C4-2B (cell line): ENCODE measurements around the gene TRAPPC3.

Source experiments
- H3K27ac ChIP-seq: fragments of 450-650 bp; 2 replicates; pipeline ENCODE4 v1.5.1; 2017
- ZFX ChIP-seq: fragments of 450-650 bp; IDR thresholded peaks from 2 replicates; pipeline ENCODE4 v1.6.1; 2017
- TF ChIP-seq, protein P1 (sequence below): fragments of 450-650 bp; conservative IDR thresholded peaks from 2 replicates; pipeline ENCODE4 v1.5.1; 2017; ENCODE audit warnings: mild to moderate bottlenecking

Gene TRAPPC3

DNA sequence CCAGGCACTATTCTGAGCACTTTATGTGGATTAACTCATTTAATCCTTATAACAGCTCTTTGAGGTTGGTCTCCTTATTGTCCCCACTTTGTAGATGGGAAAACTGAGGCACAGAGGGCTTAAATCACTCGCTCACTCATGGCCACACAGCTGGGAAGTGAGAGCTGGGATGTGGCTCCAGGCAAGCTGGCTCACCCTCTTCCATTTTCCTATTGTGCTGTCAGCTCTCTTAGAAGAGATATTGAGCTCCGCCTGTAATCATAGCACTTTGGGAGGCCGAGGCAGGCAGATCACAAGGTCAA, 20.4 kb downstream of the TRAPPC3 start:
- TF ChIP-seq ZFX = no peak
- TF ChIP-seq, protein P1, sequence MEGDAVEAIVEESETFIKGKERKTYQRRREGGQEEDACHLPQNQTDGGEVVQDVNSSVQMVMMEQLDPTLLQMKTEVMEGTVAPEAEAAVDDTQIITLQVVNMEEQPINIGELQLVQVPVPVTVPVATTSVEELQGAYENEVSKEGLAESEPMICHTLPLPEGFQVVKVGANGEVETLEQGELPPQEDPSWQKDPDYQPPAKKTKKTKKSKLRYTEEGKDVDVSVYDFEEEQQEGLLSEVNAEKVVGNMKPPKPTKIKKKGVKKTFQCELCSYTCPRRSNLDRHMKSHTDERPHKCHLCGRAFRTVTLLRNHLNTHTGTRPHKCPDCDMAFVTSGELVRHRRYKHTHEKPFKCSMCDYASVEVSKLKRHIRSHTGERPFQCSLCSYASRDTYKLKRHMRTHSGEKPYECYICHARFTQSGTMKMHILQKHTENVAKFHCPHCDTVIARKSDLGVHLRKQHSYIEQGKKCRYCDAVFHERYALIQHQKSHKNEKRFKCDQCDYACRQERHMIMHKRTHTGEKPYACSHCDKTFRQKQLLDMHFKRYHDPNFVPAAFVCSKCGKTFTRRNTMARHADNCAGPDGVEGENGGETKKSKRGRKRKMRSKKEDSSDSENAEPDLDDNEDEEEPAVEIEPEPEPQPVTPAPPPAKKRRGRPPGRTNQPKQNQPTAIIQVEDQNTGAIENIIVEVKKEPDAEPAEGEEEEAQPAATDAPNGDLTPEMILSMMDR = no peak
- H3K27ac ChIP-seq = no peak overlapping the region

DNA sequence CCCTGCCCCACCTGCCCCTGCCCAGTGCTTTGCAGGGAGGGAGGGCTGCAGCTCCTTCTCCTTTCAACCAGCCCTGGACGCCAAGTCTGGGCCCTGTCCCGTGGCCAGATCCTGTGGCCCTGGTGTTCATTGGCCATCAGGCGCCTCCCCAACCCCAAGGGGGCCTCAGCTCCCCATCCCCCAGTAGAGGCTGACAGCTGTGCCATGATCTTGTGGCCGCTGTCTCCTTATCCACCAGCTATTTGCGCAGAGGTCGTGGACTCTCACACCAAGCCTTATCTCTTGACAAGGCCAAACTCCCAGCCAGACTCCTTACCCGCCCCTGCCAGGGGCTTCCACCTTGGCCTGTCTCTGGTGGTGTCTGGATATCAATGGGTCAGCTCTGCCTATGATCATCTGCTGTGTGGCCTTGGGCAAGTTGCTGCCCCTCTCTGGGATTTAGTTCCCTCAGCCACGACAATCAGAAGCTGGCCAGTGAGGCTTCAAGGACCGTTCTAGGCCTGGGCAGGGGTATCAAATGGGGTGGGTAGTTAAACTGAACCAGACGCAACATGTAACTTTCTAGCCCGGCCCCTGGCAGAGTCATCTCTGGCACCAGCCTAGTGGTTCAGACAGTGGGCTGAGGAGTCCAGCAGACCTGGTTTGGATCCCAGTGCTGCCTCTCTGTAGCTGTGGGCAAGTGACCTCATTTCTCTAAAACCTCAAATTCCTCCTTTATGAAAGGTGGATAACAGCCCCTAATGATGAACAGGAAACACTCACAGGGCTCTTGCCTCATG, 21.0 kb downstream of the TRAPPC3 start:
- no peak for TF ChIP-seq ZFX
- TF ChIP-seq, protein P1 = no peak
- no peak overlapping the region for H3K27ac ChIP-seq

GRCh38 chr1:36126797-36127500, 22.3 kb downstream of the TRAPPC3 start:
- H3K27ac ChIP-seq = no peak overlapping the region
- no peak for TF ChIP-seq ZFX
- TF ChIP-seq, protein P1 = no peak

DNA sequence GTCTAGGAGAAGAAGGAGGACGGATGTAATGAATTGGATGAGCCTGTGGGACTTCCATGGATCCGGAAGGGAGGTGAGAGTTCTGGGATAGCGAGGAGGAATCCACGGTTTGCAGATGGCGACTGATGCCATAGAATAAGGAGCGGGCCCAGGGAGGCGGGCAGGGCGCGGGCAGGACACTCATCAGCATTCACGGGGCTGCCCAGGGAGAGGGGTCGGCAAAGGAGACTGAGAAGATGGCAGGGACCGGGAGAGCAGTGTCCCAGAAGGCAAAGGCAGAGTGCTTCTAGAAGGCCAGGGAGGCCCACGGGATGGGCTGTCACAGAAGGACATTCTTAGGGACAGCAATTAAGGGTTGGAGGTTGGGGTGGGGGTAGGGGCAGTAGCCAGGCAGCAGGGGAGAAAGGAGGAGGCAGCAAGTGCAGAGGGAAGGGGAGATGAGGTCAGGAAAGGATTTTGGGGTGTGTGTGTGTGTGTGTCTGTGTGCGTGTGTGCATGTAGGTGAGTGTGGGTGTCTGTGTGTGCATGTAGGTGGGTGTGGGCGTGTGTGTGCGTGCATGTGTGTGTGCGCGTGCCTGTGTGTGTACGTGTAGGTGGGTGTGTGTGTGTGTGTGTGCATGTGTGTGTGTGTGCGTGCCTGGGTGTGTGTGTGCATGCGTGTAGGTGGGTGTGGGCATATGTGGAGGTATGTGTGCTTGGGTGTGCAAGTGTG, 23.1 kb downstream of the TRAPPC3 start:
- H3K27ac ChIP-seq = no peak overlapping the region
- TF ChIP-seq ZFX = no peak

GRCh38 chr1:36125129-36125991, 23.9 kb downstream of the TRAPPC3 start, which contains the start of gene COL8A2:
Gene COL8A2 (minus strand): TSS chr1:36125222. CDS start chr1:36100242, 24,980 bp downstream.
- TF ChIP-seq, protein P1 = no peak
- no peak for TF ChIP-seq ZFX
- no peak within 1 kb of the TSS for H3K27ac ChIP-seq

- H3K27ac ChIP-seq = no peak overlapping the region
Measured at GRCh38 chr1:36124404-36125128, 24.7 kb downstream of the TRAPPC3 start.

More at GRCh38 chr1:36124404-36125128, 24.7 kb downstream of the TRAPPC3 start:
- TF ChIP-seq, protein P1 = no peak
- TF ChIP-seq ZFX = no peak
